ENCODE measurements around the gene ZNF419.
A peak's percentile ranks its signal among the peaks of the same experiment; 100 is the strongest.
"Not testable (repeated sequence)": the region's sequence is repeated elsewhere in the genome, so short reads cannot be mapped to it uniquely, and the experiment has no call there.

Gene ZNF419

DNA sequence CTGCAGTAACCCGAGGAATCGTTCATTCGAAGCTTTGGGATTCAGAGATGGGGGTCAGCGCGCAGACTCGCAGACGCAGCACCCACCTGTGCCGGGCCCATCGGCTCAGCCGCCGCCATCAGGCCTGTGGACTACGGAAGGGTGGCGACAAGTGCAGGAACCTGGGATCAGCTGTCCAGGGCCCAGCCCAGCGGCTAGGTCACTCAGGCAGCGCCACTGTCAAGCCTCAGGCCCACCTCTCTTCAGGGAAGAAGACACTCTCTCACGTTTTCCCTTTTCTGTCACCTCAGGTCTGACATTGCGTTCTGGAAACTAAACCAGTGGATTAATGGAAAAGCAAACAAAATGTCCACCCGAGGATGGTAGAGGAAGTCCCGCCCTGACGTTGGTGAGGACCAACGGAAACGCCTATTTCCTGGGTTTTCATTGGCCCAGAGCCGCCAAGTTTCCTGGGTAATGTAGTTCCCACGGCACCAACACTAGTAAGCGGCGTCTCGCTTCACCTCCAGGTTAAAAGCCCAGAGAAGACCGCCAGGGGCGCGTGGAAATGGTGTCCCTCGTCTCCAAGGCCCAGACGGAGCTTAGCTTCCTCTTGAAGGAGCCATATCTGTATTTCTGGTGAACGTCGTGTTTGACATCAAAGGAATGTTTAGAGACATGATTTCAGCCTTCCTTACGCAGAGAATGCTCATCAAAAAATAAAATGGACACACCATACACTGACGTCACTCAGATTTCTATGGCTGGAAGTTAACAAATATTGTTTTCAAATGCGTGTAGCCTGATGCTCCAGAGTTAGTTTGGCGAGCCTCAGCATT, 10.2 kb upstream of the ZNF419 start, which contains the start of gene ZNF772:
ZNF772 (minus strand) TSS at position 376 of the 818 bp plus-strand sequence; CDS start at position 119, 257 bp downstream.
- H3K4me3 ChIP-seq (ENCODE audit: low read depth, low read length): peak within 1 kb of the TSS; percentile 96
- H3K4me2 ChIP-seq (ENCODE audit: low read length): peak within 1 kb of the TSS; percentile 71
- peaks cover 32% of the 10 kb centered on the region for H3K36me3 ChIP-seq (ENCODE audit: control insufficient read depth, insufficient read depth, low read length)
- no peaks in the 10 kb centered on the region for H3K4me1 ChIP-seq
- peak within 1 kb of the TSS; percentile 24 for H3K9ac ChIP-seq
- H3K9me3 ChIP-seq (ENCODE audit: control insufficient read depth, low read length): peaks cover 18% of the 10 kb centered on the region
- peaks cover 17% of the 10 kb centered on the region for H3K79me2 ChIP-seq
- TF ChIP-seq, protein P1, sequence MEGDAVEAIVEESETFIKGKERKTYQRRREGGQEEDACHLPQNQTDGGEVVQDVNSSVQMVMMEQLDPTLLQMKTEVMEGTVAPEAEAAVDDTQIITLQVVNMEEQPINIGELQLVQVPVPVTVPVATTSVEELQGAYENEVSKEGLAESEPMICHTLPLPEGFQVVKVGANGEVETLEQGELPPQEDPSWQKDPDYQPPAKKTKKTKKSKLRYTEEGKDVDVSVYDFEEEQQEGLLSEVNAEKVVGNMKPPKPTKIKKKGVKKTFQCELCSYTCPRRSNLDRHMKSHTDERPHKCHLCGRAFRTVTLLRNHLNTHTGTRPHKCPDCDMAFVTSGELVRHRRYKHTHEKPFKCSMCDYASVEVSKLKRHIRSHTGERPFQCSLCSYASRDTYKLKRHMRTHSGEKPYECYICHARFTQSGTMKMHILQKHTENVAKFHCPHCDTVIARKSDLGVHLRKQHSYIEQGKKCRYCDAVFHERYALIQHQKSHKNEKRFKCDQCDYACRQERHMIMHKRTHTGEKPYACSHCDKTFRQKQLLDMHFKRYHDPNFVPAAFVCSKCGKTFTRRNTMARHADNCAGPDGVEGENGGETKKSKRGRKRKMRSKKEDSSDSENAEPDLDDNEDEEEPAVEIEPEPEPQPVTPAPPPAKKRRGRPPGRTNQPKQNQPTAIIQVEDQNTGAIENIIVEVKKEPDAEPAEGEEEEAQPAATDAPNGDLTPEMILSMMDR (IDR thresholded peaks at IDR 0.05): peak; percentile 37
- H2AFZ ChIP-seq: peak within 1 kb of the TSS; percentile 94
- no peaks in the 10 kb centered on the region for H3K27me3 ChIP-seq (ENCODE audit: control insufficient read depth, insufficient read depth, low read length)
- H3K27ac ChIP-seq: peak within 1 kb of the TSS; percentile 95

DNA sequence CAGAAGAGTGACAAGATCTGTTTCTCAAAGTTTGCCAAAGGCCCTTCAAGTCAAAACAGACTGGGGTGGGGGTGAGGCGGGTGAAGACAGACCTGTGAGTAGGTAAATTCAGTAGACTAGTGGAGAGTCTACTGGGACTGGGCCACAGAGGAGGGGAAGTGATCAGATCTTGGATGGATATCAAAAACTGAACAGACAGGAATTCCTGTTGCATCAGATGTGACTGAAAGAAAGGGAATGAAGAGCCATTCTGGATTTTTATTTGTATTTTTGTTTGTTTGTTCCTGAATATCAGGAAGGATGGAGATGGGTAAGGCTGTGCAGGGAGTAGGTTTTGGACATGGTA, 722 bp downstream of the ZNF419 start:
- Histone ChIP-seq H3K4me3 (ENCODE audit: low read depth, low read length) (peak overlapping the region; percentile 39), H3K4me2 (ENCODE audit: low read length) (peak overlapping the region; percentile 47)
- H3K79me2 ChIP-seq; H3K27ac ChIP-seq; H3K27me3 ChIP-seq (ENCODE audit: control insufficient read depth, insufficient read depth, low read length); H3K9me3 ChIP-seq (ENCODE audit: control insufficient read depth, low read length); H3K4me1 ChIP-seq; H2AFZ ChIP-seq; H3K36me3 ChIP-seq (ENCODE audit: control insufficient read depth, insufficient read depth, low read length); H3K9ac ChIP-seq: not testable (repeated sequence)

DNA sequence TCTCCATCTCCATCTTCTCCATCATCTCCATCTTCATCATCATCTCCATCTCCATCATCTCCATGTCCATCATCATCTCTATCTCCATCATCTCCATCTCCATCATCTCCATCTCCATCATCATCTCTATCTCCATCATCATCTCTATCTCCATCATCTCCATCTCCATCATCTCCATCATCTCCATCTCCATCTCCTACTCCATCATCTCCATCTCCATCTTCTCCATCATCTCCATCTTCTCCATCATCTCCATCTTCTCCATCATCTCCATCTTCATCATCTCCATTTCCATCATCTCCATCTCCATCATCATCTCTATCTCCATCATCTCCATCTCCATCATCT, 11.8 kb downstream of the ZNF419 start:
- H3K4me3 ChIP-seq (ENCODE audit: low read depth, low read length): not testable (repeated sequence)

DNA sequence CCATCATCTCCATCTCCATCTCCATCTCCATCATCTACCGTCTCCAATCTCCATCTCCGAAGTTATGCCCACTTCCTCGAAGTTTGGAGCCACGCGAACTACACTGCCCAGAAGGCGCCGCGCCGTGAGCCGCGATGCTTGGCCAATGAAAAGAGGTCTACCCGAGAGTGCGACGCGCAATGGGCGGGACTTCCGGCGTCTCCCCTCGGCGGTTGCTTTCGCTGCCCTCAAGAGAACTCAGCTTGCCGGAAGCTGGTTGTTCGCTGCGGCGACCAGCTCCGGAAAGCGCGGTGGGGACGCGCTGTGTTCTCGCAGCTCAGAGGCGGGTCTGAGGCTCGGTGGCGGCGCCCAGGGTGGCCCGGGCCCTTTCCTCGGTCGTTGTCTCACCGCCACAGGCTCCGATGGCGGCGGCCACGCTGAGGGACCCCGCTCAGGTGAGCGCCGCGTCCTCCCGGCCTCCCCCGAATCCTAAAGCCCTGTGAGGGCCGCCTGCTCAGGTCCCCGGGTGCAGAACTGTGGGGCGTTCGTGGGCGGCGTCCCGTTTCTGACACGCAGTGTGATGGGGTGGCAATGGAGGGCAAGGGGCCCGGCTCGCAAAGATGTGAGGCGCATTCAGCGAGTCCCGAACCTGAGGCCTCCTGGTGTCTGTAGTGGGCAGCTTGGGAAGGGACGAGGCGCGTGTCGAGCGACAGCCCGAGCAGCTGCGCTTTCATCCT, 12.3 kb downstream of the ZNF419 start, which contains the start of gene ZNF773:
ZNF773 (plus strand) TSS at position 259 of the 716 bp plus-strand sequence; CDS start at position 402, 143 bp downstream.
- H3K27me3 ChIP-seq (ENCODE audit: control insufficient read depth, insufficient read depth, low read length); H3K4me1 ChIP-seq; H3K9me3 ChIP-seq (ENCODE audit: control insufficient read depth, low read length); H3K79me2 ChIP-seq; H3K36me3 ChIP-seq (ENCODE audit: control insufficient read depth, insufficient read depth, low read length): not testable (repeated sequence)
- H3K4me3 ChIP-seq (ENCODE audit: low read depth, low read length): peak within 1 kb of the TSS; percentile 92
- H3K9ac ChIP-seq: peak within 1 kb of the TSS; percentile 74
- H2AFZ ChIP-seq: peak within 1 kb of the TSS; percentile 28
- peak within 1 kb of the TSS; percentile 58 for H3K4me2 ChIP-seq (ENCODE audit: low read length)
- H3K27ac ChIP-seq: peak within 1 kb of the TSS; percentile 74

More for the DNA sequence above, 11.8 kb downstream of the ZNF419 start:
- H3K36me3 ChIP-seq (ENCODE audit: control insufficient read depth, insufficient read depth, low read length); H3K9ac ChIP-seq; H3K27me3 ChIP-seq (ENCODE audit: control insufficient read depth, insufficient read depth, low read length); H3K27ac ChIP-seq; H3K4me2 ChIP-seq (ENCODE audit: low read length); H2AFZ ChIP-seq; H3K9me3 ChIP-seq (ENCODE audit: control insufficient read depth, low read length); H3K79me2 ChIP-seq; H3K4me1 ChIP-seq: not testable (repeated sequence)

DNA sequence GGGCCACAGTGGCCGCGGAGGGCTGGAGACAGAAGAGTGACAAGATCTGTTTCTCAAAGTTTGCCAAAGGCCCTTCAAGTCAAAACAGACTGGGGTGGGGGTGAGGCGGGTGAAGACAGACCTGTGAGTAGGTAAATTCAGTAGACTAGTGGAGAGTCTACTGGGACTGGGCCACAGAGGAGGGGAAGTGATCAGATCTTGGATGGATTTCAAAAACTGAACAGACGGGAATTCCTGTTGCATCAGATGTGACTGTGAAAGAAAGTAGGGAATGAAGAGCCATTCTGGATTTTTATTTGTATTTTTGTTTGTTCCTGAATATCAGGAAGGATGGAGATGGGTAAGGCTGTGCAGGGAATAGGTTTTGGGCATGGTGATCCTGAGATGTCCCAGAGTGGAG, 12.8 kb downstream of the ZNF419 start:
- H2AFZ ChIP-seq; H3K4me1 ChIP-seq; H3K36me3 ChIP-seq (ENCODE audit: control insufficient read depth, insufficient read depth, low read length); H3K9me3 ChIP-seq (ENCODE audit: control insufficient read depth, low read length); H3K27ac ChIP-seq; H3K27me3 ChIP-seq (ENCODE audit: control insufficient read depth, insufficient read depth, low read length); H3K79me2 ChIP-seq; H3K9ac ChIP-seq: not testable (repeated sequence)
- peak overlapping the region; percentile 92 for H3K4me3 ChIP-seq (ENCODE audit: low read depth, low read length)
- H3K4me2 ChIP-seq (ENCODE audit: low read length): peak overlapping the region; percentile 57

DNA sequence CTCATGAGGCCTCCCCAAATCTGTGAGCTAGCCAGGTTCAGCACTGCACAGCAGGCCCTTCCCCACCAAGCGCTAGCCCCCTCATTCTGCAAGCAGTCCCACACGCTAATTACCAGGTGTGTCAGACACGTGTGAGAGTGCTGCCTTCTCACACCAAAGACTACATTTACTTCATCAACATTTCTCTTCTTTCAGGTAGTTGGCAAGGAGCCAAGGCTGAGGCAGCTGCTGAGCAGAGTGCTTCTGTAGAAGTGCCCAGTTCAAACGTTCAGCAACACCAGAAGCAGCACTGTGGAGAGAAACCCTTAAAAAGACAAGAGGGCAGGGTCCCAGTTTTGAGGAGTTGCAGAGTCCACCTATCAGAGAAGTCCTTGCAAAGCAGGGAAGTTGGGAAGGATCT, 18.6 kb downstream of the ZNF419 start:
- Histone ChIP-seq H3K4me2 (ENCODE audit: low read length) (no peak overlapping the region), H2AFZ (no peak overlapping the region), H3K36me3 (ENCODE audit: control insufficient read depth, insufficient read depth, low read length) (no peaks in the 10 kb centered on the region), H3K79me2 (peaks cover 2% of the 10 kb centered on the region), H3K4me1 (no peaks in the 10 kb centered on the region), H3K4me3 (ENCODE audit: low read depth, low read length) (no peak overlapping the region), H3K27me3 (ENCODE audit: control insufficient read depth, insufficient read depth, low read length) (no peaks in the 10 kb centered on the region), H3K27ac (no peak overlapping the region), H3K9ac (no peak overlapping the region), H3K9me3 (ENCODE audit: control insufficient read depth, low read length) (no peaks in the 10 kb centered on the region)
- TF ChIP-seq, protein P1 (IDR thresholded peaks at IDR 0.05): no peak

All from parathyroid adenoma (tissue), 2 donors.